Inferior parietal cortex (tissue), 1 donor: Measurements from ENCODE around the gene STUB1.

Source experiments
- DNase-seq: peaks from one replicate; pipeline ENCODE4 v3.0.0-alpha.2; 2016; ENCODE audit errors: extremely low spot score

The STUB1 gene

GRCh38 chr16:724188-725040 lies 44.2 kb downstream of the STUB1 start:
- DNase-seq: no peak

DNA sequence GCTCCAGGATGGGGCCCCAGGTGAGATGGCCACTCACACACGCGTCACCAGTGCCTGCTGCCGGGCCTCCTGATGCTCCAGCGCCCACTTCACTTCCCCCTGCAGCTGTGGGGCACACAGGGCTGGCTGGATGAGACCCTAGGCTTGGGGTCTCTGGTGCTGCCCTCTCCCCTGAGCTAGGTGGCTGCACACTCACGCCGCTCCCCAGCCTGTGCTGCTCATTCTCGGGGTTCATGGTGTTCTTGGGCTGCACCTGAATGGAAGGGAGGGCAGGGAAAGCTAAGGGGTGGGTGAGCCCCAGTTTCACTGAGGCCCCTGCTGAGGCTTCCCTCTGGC lies 44.8 kb downstream of the STUB1 start:
- peak; percentile 0 for DNase-seq

DNA sequence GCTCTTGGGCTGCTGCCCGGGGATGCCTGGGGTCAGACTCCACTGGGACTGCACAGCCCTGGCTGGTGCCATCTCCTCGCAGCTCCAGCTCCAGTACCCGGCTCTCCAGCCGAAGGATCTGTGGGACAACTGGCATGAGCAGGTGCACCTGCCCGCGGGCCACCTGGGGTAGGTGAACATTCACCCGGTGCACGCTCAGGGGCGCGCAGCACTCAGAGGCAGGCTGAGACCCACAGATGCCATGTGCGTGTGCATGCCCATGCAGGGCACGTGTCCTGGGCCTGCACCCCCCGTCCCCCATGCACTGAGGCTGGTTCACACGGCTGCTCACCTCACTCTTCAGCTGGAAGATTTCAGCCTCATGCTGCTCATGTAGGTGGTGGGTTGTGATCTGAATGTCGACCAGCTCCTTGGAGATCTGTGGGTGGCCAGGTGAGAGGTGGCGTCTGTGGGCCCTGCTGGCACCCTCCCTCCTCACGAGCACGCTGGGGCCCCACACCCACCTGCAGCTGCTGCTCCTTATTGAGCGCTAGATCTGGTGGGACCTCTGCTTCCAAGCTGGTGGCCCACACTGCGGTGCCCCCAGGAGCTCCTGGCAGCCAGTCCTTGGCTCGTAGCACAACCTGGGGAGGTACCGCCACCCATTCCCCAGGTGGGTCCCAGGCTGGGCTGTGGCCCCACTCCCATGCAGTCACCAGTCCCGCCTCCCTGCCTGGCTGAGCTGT lies 45.4 kb downstream of the STUB1 start:
- DNase-seq: peak; percentile 2

DNA sequence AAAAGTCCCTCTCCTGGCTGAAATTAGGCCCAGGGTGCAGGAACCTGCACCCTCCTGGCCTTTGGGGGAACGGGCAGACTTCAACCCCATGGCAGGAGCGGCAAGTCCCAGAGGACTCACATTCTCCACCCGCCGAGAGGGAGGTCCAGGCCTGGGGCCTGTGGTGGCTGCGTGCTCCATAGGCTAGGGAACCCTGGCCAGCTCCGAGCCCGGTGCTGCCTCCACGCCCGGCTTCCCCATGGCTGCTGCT lies 45.9 kb downstream of the STUB1 start:
- DNase-seq: no peak

- DNase-seq: peak; percentile 3
These were observed 46.5 kb downstream of the STUB1 start, which contains the start of the genes CCDC78 and HAGHL for GRCh38 chr16:726438-727290. Gene CCDC78 (minus strand): TSS chr16:726443. CDS start chr16:726367, 76 bp downstream. Gene HAGHL (plus strand): TSS chr16:727106. CDS start chr16:727510, 404 bp downstream.

GRCh38 chr16:727291-727977 lies 47.2 kb downstream of the STUB1 start:
- DNase-seq: peak; percentile 16

- DNase-seq: peak; percentile 40
These were observed 48.1 kb downstream of the STUB1 start for GRCh38 chr16:728131-728889.

DNA sequence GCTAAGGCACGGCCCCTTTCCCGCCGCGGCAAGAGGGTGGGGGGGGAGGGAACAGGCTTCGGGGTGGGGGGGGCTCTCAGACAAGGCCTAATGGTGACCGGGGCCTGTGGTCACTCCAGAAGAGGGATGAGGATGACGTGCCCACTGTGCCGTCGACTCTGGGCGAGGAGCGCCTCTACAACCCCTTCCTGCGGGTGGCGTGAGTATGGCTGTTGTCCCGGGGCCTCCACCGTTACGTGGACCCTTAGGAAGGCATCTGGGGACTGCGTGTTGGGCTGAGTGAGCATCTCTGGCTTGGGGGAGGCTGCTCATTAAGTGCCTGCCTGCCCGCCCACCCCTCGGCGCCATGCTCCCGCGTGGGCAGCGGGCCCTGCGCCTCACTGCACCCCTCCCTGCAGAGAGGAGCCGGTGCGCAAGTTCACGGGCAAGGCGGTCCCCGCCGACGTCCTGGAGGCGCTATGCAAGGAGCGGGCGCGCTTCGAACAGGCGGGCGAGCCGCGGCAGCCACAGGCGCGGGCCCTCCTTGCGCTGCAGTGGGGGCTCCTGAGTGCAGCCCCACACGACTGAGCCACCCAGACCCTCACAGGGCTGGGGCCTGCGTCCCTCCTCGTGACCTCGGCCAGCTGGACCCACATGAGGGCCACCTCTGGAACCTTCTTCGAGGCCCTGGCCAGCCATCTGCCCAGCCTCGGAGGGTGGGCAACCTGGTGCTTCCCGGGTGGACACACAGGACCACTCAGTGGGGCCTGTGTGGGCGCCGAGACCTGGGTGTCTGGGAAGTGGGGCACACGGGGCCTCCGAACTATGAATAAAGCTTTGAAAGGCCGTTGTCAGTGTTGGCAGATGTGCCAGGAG lies 48.9 kb downstream of the STUB1 start:
- no peak for DNase-seq

GRCh38 chr16:729768-730665 lies 49.8 kb downstream of the STUB1 start:
- no peak for DNase-seq

GRCh38 chr16:730666-731509 lies 50.7 kb downstream of the STUB1 start:
- no peak for DNase-seq

- DNase-seq: no peak
These were observed 52.1 kb downstream of the STUB1 start for GRCh38 chr16:732332-732731.
